Measurements from ENCODE around the gene CHD6. TPM values are rescaled to one million over a fixed set of nuclear protein-coding genes. Genes with fewer than 3 reads are reported as not detected.

The CHD6 gene
- total and polyA plus RNA-seq, 2 of the 13 experiments (the other 11 are each of a cell fraction or from before 2014, with no cell fraction given) = 14.4 to 52.0 TPM

DNA sequence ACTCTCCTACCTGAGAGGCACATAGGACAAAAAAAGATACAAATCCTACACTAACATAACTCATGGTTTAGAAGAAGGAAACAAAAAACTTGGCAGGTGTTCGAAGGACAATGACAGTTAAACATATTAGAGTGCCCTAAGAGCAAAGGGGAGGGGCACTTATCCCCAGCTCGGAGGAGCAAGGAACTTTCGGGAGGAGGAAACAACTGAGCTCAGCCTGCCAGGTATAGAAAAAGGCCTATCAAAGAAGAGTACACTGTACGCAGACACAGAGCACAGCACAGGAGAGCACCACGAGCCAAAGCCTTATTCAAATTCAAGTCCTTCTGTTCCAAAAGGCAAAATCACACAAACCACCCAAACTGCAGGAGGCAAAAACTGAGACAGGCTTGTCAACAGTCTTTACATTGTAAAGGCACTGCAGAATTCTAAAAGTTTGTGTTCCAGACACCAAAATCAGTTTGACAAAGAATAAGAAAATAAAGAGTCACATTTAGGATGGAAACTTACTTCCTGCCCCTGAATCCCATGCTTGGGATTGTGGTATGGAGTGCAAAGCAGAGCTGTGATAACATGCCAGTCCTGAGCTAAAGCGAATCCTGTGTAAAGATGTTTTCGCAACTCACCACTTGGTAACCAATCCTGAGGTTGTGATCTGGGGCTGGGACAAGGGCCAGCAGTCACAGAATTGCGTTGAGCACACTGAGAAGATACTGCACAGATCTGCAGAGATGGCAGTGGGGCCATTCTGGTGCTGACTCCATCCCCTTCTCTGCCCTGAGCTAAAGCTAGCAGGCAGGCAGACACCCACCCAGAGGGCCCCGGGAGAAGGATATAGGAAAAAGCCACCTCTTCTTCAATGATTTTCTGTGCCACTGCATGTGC, 108.6 kb downstream of the CHD6 start (continued):
- TF ChIP-seq, protein P1, sequence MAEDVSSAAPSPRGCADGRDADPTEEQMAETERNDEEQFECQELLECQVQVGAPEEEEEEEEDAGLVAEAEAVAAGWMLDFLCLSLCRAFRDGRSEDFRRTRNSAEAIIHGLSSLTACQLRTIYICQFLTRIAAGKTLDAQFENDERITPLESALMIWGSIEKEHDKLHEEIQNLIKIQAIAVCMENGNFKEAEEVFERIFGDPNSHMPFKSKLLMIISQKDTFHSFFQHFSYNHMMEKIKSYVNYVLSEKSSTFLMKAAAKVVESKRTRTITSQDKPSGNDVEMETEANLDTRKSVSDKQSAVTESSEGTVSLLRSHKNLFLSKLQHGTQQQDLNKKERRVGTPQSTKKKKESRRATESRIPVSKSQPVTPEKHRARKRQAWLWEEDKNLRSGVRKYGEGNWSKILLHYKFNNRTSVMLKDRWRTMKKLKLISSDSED (CRISPR knock-in tag; IDR thresholded peaks at IDR 0.05) = no peak
- TF ChIP-seq GATAD2A (CRISPR knock-in tag; IDR thresholded peaks at IDR 0.05) (peak; percentile 62; the same call in 1 of the 2 replicates), ZZZ3 (CRISPR knock-in tag; IDR thresholded peaks at IDR 0.05; ENCODE audit: borderline replicate concordance) (no peak), ZNF775 (CRISPR knock-in tag; IDR thresholded peaks at IDR 0.05; ENCODE audit: borderline replicate concordance) (no peak), CAMTA2 (CRISPR knock-in tag; IDR thresholded peaks at IDR 0.05; ENCODE audit: borderline replicate concordance) (no peak), NFE2L2 (IDR thresholded peaks at IDR 0.05; ENCODE audit: low read length) (no peak), ZSCAN21 (CRISPR knock-in tag; IDR thresholded peaks at IDR 0.05; ENCODE audit: borderline replicate concordance) (no peak), ZNF264 (CRISPR knock-in tag; IDR thresholded peaks at IDR 0.05) (no peak), CHD2 (IDR thresholded peaks at IDR 0.05; ENCODE audit: low read depth, low read length) (no peak), ZNF441 (CRISPR knock-in tag; IDR thresholded peaks at IDR 0.05; ENCODE audit: borderline replicate concordance) (no peak), ZMYM4 (CRISPR knock-in tag; IDR thresholded peaks at IDR 0.05) (peak; percentile 79), ISL2 (CRISPR knock-in tag; IDR thresholded peaks at IDR 0.05) (no peak), ELF1 (CRISPR knock-in tag; IDR thresholded peaks at IDR 0.05) (no peak), TAF1 (CRISPR knock-in tag; IDR thresholded peaks at IDR 0.05) (no peak), RXRB (CRISPR knock-in tag; IDR thresholded peaks at IDR 0.05; ENCODE audit: borderline replicate concordance) (no peak), FOSL1 (CRISPR knock-in tag; IDR thresholded peaks at IDR 0.05; ENCODE audit: borderline replicate concordance) (no peak), ZNF12 (CRISPR knock-in tag; IDR thresholded peaks at IDR 0.05) (peak; percentile 56; the same call in 1 of the 2 replicates), ZKSCAN1 (IDR thresholded peaks at IDR 0.05; ENCODE audit: low read length) (no peak), KMT2B (CRISPR knock-in tag; IDR thresholded peaks at IDR 0.05) (no peak)
- TF ChIP-seq, protein P2, sequence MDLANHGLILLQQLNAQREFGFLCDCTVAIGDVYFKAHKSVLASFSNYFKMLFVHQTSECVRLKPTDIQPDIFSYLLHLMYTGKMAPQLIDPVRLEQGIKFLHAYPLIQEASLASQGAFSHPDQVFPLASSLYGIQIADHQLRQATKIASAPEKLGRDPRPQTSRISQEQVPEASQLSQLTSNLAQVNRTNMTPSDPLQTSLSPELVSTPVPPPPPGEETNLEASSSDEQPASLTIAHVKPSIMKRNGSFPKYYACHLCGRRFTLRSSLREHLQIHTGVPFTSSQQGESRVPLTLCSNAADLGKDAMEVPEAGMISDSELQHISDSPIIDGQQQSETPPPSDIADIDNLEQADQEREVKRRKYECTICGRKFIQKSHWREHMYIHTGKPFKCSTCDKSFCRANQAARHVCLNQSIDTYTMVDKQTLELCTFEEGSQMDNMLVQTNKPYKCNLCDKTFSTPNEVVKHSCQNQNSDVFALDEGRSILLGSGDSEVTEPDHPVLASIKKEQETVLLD (CRISPR knock-in tag; IDR thresholded peaks at IDR 0.05; ENCODE audit: low read depth) = no peak
- TF ChIP-seq, protein P3, sequence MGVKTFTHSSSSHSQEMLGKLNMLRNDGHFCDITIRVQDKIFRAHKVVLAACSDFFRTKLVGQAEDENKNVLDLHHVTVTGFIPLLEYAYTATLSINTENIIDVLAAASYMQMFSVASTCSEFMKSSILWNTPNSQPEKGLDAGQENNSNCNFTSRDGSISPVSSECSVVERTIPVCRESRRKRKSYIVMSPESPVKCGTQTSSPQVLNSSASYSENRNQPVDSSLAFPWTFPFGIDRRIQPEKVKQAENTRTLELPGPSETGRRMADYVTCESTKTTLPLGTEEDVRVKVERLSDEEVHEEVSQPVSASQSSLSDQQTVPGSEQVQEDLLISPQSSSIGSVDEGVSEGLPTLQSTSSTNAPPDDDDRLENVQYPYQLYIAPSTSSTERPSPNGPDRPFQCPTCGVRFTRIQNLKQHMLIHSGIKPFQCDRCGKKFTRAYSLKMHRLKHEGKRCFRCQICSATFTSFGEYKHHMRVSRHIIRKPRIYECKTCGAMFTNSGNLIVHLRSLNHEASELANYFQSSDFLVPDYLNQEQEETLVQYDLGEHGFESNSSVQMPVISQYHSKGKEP (CRISPR knock-in tag; IDR thresholded peaks at IDR 0.05) = no peak
- TF ChIP-seq, protein P4, sequence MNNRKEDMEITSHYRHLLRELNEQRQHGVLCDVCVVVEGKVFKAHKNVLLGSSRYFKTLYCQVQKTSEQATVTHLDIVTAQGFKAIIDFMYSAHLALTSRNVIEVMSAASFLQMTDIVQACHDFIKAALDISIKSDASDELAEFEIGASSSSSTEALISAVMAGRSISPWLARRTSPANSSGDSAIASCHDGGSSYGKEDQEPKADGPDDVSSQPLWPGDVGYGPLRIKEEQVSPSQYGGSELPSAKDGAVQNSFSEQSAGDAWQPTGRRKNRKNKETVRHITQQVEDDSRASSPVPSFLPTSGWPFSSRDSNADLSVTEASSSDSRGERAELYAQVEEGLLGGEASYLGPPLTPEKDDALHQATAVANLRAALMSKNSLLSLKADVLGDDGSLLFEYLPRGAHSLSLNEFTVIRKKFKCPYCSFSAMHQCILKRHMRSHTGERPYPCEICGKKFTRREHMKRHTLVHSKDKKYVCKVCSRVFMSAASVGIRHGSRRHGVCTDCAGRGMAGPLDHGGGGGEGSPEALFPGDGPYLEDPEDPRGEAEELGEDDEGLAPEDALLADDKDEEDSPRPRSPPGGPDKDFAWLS (CRISPR knock-in tag; IDR thresholded peaks at IDR 0.05; ENCODE audit: borderline replicate concordance) = no peak
- TF ChIP-seq, protein P5, sequence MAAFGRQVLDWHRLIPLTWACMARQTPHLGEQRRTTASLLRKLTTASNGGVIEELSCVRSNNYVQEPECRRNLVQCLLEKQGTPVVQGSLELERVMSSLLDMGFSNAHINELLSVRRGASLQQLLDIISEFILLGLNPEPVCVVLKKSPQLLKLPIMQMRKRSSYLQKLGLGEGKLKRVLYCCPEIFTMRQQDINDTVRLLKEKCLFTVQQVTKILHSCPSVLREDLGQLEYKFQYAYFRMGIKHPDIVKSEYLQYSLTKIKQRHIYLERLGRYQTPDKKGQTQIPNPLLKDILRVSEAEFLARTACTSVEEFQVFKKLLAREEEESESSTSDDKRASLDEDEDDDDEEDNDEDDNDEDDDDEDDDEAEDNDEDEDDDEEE (CRISPR knock-in tag; IDR thresholded peaks at IDR 0.05) = no peak

All from HepG2 (cell line).